Fibroblast of lung (primary cell): ENCODE data around the gene CHST15. TPM values are rescaled to one million over a fixed set of nuclear protein-coding genes. Genes with fewer than 3 reads are reported as not detected.

ENCODE experiments used
- DNase-seq, 2 donors: peaks; one replicate each; pipeline versions ENCODE4 v3.0.0 to v3.0.0-alpha.2; 2010; ENCODE audit warnings: low read depth in 2 of 2
- H2AFZ ChIP-seq: 2 replicates; pipeline ENCODE4 v1.5.1; 2012; ENCODE audit warnings: low read length, control low read depth, inconsistent platforms
- H3K27ac ChIP-seq: 2 replicates; pipeline ENCODE4 v1.5.1; 2011; ENCODE audit warnings: low read length, control low read depth; ENCODE audit not compliant: insufficient read depth
- H3K27me3 ChIP-seq: 2 replicates; pipeline ENCODE4 v1.5.1; 2011; ENCODE audit warnings: mild to moderate bottlenecking, low read length; ENCODE audit not compliant: control insufficient read depth, insufficient read depth
- H3K36me3 ChIP-seq: 2 replicates; pipeline ENCODE4 v1.5.1; 2011; ENCODE audit warnings: low read length; ENCODE audit not compliant: control insufficient read depth, insufficient read depth
- H3K4me1 ChIP-seq: 2 replicates; pipeline ENCODE4 v1.5.1; 2011; ENCODE audit warnings: low read length; ENCODE audit not compliant: control insufficient read depth, insufficient read depth; ENCODE audit errors: extremely low read depth
- H3K4me2 ChIP-seq: 2 replicates; pipeline ENCODE4 v1.5.1; 2011; ENCODE audit warnings: low read length, control low read depth; ENCODE audit not compliant: insufficient read depth; ENCODE audit errors: extremely low read depth
- H3K4me3 ChIP-seq, 4 experiments: fragments of 200-600 bp in 1 of 4; sonication (generic) in 1 of 4; replicated peaks in 1 of 4; 2 replicates each; pipeline ENCODE4 v1.5.1; 2011 to 2016; ENCODE audit warnings: low read length in 4 of 4, low read depth in 3 of 4, mild to moderate bottlenecking in 3 of 4, control low read depth in 2 of 4, inconsistent platforms in 1 of 4, mixed read lengths in 1 of 4; ENCODE audit not compliant: insufficient read depth in 1 of 4; ENCODE audit errors: control extremely low read depth in 1 of 4
- H3K79me2 ChIP-seq: 2 replicates; pipeline ENCODE4 v1.5.1; 2012; ENCODE audit warnings: mild to moderate bottlenecking, low read length, inconsistent platforms; ENCODE audit not compliant: control insufficient read depth, insufficient read depth
- H3K9ac ChIP-seq: 2 replicates; pipeline ENCODE4 v1.5.1; 2011; ENCODE audit warnings: mild to moderate bottlenecking, low read length, control low read depth; ENCODE audit not compliant: insufficient read depth
- H3K9me3 ChIP-seq: 2 replicates; pipeline ENCODE4 v1.5.1; 2012; ENCODE audit warnings: low read depth, low read length; ENCODE audit not compliant: control insufficient read depth, insufficient read depth
- H4K20me1 ChIP-seq: 2 replicates; pipeline ENCODE4 v1.5.1; 2011; ENCODE audit warnings: low read length; ENCODE audit not compliant: control insufficient read depth, insufficient read depth; ENCODE audit errors: extremely low read depth
- EZH2 ChIP-seq: IDR thresholded peaks from 2 replicates; pipeline ENCODE4 v1.5.1; 2012; ENCODE audit warnings: low read length, control low read depth, mild to moderate bottlenecking; ENCODE audit errors: missing control alignments
- polyA plus RNA-seq, 2 donors: library from polyadenylated mRNA; depleted of rRNA in 1 of 2; stranded (reverse) in 1 of 2; unstranded in 1 of 2; fragments of >200 nt; gene quantifications; 2 replicates each; pipeline ENCODE4 v1.2.1, GENCODE V29; 2011 to 2012; ENCODE audit warnings: missing spikeins in 1 of 2
- total RNA-seq: library from RNA; depleted of rRNA; stranded (reverse); fragments of >200 nt; gene quantifications from 2 replicates; pipeline ENCODE4 v1.2.1, GENCODE V29; 2014
- TF ChIP-seq, protein P1 (sequence below), 2 donors: IDR thresholded peaks in 1 of 2; conservative IDR thresholded peaks in 1 of 2; 1 replicate in 1 of 2; 2 replicates in 1 of 2; pipeline ENCODE4 v1.5.1; 2011 to 2012; ENCODE audit warnings: low read length in 2 of 2, control low read depth in 1 of 2, inconsistent platforms in 1 of 2, low read depth in 1 of 2, mild to moderate bottlenecking in 1 of 2

The CHST15 gene
- total and polyA plus RNA-seq, 2 donors (not counting 1 experiment from before 2014, with no cell fraction given): 5.0 to 7.9 TPM

DNA sequence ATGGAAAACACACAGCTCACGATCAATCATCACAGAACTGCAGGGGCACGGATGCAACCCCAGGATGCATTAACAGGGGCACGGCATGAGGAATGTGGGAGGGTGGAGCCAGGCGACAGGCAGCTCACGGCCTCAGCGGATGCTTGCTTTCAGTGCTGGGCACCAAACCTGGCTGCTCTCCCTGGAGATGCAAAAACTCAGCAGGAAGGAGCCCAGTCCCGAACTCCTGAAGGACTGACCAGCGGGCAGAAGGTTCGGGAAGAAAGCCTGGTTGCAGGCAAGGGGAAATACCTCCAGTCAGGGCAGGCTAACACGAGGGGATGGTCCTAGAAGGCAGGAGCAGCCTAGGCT is 66.8 kb downstream of the CHST15 start:
- H3K36me3 ChIP-seq: no peaks in the 10 kb centered on the region
- no peaks in the 10 kb centered on the region for H4K20me1 ChIP-seq
- no peaks in the 10 kb centered on the region for H3K79me2 ChIP-seq
- H2AFZ ChIP-seq: no peak overlapping the region
- no peak overlapping the region for H3K4me3 ChIP-seq
- no peaks in the 10 kb centered on the region for H3K27me3 ChIP-seq
- no peaks in the 10 kb centered on the region for H3K9me3 ChIP-seq
- no peak overlapping the region for H3K9ac ChIP-seq
- DNase-seq: no peak
- H3K4me1 ChIP-seq: no peaks in the 10 kb centered on the region
- TF ChIP-seq, protein P1, sequence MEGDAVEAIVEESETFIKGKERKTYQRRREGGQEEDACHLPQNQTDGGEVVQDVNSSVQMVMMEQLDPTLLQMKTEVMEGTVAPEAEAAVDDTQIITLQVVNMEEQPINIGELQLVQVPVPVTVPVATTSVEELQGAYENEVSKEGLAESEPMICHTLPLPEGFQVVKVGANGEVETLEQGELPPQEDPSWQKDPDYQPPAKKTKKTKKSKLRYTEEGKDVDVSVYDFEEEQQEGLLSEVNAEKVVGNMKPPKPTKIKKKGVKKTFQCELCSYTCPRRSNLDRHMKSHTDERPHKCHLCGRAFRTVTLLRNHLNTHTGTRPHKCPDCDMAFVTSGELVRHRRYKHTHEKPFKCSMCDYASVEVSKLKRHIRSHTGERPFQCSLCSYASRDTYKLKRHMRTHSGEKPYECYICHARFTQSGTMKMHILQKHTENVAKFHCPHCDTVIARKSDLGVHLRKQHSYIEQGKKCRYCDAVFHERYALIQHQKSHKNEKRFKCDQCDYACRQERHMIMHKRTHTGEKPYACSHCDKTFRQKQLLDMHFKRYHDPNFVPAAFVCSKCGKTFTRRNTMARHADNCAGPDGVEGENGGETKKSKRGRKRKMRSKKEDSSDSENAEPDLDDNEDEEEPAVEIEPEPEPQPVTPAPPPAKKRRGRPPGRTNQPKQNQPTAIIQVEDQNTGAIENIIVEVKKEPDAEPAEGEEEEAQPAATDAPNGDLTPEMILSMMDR (conservative IDR thresholded peaks at IDR 0.05 in 1 of 2, IDR thresholded peaks at IDR 0.05 in 1 of 2; ENCODE audit: low read depth in 1 of 2, low read length in 2 of 2): no peak
- no peak overlapping the region for H3K4me2 ChIP-seq
- H3K27ac ChIP-seq: no peak overlapping the region

DNA sequence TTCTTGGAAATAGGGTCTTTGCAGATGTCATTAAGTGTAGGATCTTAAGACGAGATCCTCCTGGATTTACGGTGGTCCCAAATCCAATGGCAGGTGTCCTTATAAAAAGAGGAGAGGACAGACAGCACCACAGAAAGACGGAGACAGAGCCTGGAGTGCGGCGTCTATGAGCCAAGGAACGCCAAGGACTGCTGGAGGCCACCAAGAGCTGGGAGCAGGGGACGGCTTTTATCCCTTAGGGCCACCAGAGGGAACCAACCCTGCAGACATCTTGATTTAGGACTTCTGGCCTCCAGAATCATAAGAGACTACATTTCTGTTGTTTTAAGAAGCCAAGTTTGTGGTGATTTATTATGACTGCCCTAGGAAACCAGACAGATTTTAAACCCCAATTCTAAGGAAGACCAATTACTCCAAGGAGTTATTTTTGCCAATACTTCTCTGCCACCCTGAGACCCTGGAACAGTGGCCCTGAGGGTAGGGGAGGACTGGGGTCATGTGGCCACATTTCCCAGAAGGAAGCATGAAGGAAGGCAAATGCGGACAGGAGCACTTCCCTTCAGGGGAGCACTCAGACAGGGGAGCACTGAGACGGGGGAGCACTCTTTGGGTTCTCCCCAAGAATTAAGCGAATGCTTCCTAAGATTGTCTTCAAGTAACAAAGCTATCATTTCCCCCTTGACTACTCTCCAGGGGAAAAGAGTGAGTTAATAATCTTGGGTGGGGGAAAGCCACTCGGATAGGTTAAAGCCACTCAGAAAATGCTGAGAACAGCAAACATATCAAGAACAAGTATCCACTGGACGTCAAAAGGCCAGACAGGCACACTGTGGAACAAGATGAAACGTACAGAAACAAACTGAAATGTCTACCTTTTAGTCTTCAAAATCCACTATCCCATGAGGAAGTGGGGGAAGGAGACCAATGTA is 67.5 kb downstream of the CHST15 start:
- TF ChIP-seq, protein P1 (conservative IDR thresholded peaks at IDR 0.05 in 1 of 2, IDR thresholded peaks at IDR 0.05 in 1 of 2; ENCODE audit: low read depth in 1 of 2, low read length in 2 of 2): peak; percentile 2 to 25
- no peak for TF ChIP-seq EZH2
- no peaks in the 10 kb centered on the region for H3K36me3 ChIP-seq
- peak; percentile 23 to 50 for DNase-seq
- no peaks in the 10 kb centered on the region for H3K27me3 ChIP-seq
- no peak overlapping the region for H3K9ac ChIP-seq
- H3K4me3 ChIP-seq: no peak overlapping the region
- no peaks in the 10 kb centered on the region for H3K9me3 ChIP-seq
- no peak overlapping the region for H2AFZ ChIP-seq
- no peaks in the 10 kb centered on the region for H3K79me2 ChIP-seq
- no peak overlapping the region for H3K27ac ChIP-seq
- H3K4me1 ChIP-seq: no peaks in the 10 kb centered on the region
- no peak overlapping the region for H3K4me2 ChIP-seq
- no peaks in the 10 kb centered on the region for H4K20me1 ChIP-seq

DNA sequence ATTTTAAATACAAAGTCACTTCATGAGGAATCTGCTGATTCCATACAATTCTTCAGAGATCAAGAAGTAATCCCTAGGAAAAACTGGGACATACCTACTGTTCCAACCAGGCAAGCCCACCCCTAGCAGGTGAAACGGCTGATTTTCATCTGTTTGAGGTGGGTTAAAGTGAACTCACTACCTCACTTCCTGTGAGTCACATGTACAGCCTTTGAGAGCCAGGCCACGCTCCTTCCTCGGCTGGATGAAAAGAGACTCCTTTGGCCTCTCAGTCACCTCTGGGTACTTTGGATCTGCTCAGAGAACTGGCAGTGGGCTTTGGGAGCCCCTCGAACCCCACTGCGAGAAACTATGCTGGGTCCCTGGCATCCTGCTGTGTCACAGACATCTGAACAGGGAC is 68.2 kb downstream of the CHST15 start:
- Histone ChIP-seq H3K9me3 (no peaks in the 10 kb centered on the region), H2AFZ (no peak overlapping the region), H3K27me3 (no peaks in the 10 kb centered on the region), H3K4me3 (no peak overlapping the region), H4K20me1 (no peaks in the 10 kb centered on the region), H3K4me2 (no peak overlapping the region), H3K79me2 (no peaks in the 10 kb centered on the region), H3K9ac (no peak overlapping the region), H3K27ac (no peak overlapping the region), H3K36me3 (no peaks in the 10 kb centered on the region), H3K4me1 (no peaks in the 10 kb centered on the region)
- DNase-seq: peak in 1 of 2 donors; percentile 30
- no peak for TF ChIP-seq EZH2
- TF ChIP-seq, protein P1 (conservative IDR thresholded peaks at IDR 0.05 in 1 of 2, IDR thresholded peaks at IDR 0.05 in 1 of 2; ENCODE audit: low read depth in 1 of 2, low read length in 2 of 2): no peak
